Measurements from ENCODE around the gene MAN1B1.

DNA sequence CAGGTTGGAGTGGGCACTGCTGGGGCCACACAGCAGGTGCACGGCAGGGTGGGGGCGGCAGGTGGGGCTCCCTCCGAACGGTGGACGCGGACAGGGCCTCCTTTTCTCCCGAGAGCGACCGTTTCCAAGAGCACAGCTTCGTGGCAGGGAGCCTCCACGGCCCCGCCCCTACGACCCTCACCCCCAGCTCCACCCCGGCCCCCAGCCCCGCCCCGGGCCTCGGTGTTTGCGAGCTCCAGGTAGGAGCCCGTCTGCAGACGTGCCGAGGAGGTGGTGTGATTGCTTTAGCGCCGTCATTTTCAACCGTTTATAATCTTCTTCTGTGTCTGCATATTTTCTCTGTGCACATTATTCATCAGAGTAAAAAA, 61.0 kb downstream of the MAN1B1 start:
- no peak for TF ChIP-seq POLR2AphosphoS5 (IDR thresholded peaks at IDR 0.05; ENCODE audit: insufficient read depth, low read depth, low read length)
- TF ChIP-seq, protein P1, sequence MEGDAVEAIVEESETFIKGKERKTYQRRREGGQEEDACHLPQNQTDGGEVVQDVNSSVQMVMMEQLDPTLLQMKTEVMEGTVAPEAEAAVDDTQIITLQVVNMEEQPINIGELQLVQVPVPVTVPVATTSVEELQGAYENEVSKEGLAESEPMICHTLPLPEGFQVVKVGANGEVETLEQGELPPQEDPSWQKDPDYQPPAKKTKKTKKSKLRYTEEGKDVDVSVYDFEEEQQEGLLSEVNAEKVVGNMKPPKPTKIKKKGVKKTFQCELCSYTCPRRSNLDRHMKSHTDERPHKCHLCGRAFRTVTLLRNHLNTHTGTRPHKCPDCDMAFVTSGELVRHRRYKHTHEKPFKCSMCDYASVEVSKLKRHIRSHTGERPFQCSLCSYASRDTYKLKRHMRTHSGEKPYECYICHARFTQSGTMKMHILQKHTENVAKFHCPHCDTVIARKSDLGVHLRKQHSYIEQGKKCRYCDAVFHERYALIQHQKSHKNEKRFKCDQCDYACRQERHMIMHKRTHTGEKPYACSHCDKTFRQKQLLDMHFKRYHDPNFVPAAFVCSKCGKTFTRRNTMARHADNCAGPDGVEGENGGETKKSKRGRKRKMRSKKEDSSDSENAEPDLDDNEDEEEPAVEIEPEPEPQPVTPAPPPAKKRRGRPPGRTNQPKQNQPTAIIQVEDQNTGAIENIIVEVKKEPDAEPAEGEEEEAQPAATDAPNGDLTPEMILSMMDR (IDR thresholded peaks at IDR 0.05; ENCODE audit: extremely low read depth in 1 of 2, insufficient read depth in 1 of 2, low read depth in 1 of 2, low read length in 2 of 2), result no peak
- TF ChIP-seq POLR2A (IDR thresholded peaks at IDR 0.05; ENCODE audit: low read depth, low read length), result no peak
- TF ChIP-seq JUN (IDR thresholded peaks at IDR 0.05; ENCODE audit: borderline replicate concordance, insufficient read depth, insufficient read length, low read depth), result no peak
- no peak for TF ChIP-seq EZH2 (IDR thresholded peaks at IDR 0.05; ENCODE audit: borderline replicate concordance, low read depth, low read length, severe bottlenecking)

Data from endothelial cell of umbilical vein (primary cell).